GM18519 (cell line): ENCODE measurements around the gene SUN2.

ENCODE experiments used
- ATAC-seq: cut with Tn5 transposase; IDR thresholded peaks from one replicate; pipeline ENCODE4 v1.9.1; 2021; ENCODE audit warnings: mild to moderate bottlenecking, moderate library complexity; ENCODE audit not compliant: unreplicated experiment, low FRiP score

The SUN2 gene

DNA sequence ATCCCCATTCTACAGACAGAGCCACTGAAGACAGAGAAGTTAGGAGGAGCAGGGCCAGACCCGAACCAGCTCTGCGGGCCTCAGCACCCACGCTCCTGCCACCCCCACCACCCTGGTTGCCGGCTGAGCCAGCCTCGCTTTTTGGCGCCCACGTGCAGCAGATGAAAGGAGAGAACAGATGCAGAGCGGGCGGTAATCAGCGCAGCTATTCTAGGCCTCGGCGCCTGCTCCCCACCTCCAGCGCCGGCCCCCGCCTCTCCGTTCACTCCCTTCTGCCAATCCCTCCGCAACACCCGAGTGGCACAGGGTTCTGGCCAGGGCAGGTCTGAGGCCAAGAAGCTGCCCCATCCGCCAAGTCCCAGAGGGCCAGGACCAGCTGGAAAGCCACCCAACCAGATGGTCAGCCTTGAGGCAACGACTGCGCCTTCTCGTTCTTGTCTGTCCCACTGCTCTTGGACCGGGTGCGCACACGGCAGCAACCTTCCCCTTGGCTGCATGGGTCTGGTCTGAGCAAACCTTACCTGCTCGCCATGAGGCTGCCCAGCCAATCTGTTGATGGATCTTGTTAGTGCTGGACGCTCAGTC, 21.4 kb upstream of the SUN2 start:
- no peak for ATAC-seq

DNA sequence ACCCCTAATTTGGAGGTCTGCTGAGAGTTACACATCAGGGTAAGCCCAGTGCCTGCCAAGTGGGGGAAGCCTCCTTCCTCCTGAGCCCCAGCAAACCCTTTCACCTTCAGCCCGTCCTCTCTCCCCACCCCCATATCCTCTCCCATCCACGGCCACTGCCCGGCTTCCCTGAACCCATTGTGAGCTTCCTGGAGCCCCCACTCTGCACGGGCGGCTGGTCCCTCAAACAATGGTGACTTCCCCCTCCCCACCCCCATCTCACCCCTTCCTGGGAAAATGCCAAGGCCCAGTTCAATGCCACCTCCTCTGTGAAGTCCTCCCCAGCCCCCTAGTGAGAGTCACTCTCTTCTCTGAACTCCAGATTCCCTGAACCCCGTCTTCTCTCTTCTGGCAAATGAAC, 20.3 kb upstream of the SUN2 start:
- ATAC-seq, result no peak

DNA sequence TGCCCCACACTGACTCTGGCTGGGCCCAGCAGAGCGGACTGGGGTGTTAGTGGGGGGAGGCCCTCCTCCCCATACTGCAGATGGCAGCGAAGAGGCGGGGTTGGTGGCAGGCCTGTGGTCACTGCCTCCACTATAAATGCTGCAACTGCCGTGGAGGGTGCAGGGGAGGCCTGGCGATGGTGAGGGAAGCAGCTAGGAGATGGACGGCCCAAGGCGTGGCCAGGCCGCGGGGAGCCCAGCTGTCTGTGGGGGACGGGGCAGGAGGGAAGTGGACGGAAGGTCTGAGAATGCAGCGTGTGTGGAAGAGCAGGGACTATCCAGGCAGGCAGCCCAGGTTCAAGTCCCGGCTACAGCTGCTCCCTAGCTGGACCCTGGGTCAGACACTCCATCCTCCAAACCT, 19.9 kb upstream of the SUN2 start:
- no peak for ATAC-seq

DNA sequence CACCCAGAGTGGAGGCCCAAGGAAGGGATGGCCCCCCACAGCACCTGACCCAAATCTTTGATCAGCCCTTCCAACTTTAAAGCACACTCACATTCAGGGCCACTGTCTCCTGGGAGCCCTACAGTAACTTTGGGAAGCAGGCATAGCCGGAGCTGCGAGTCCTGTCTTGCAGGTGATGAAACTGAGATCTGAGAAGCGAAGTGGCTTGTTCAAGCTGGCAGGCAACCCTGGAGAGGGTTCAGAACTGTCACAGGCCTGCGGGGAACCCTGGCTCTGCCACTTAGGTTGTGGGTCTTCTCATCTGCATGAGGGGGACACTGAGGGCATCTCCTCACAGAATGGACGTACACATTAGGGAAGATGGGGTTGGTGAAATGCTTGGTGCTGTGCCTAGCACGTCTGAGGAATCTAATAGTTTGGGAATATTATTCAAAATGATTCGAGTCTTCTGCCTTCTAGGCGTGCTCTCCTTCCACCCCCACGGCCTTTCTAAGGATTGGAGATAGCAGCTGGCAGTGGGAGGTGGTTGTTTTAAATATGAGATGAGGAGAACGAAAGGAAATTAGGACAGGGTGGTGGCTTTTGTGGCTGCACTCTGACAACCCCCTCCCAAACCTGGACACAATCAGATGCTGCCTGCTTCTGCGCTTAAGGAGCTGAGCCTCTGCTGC, 18.8 kb upstream of the SUN2 start:
- no peak for ATAC-seq

DNA sequence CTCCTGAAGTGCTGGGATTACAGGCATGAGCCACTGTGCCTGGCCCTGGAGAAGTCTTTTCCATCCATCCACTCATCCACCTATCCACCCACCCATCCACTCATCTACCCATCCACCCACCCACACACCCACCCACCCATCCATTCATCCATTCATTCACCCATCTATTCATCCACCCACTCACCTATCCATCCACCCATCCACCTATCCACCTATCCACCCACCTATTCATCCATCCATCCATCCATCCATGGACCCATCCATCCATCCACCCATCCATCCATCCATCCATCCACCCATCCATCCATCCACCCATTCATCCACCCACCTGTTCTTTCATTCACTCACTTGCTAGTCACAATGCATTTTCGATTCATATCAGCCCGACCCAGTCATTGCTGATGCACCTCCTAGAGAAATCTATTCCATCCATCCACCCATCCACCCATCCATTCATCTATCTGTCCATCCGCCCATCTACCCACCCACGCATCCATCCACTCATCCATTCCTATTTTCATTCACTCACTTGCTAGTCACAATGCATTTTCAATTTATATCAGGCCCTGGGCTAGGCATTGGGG, 17.7 kb upstream of the SUN2 start:
- no peak for ATAC-seq

DNA sequence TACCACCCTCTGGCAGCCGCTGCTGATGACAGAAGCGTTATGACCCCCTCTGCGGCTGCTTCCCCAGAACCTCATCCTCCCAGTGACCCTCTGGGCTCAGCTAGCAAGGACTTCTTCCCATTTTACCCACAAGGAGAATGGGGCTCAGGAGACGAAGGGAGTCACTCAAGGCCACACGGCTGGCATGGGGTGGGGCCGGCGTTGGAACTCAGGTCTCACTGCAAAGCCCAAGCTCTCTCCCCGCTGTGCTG, 16.8 kb upstream of the SUN2 start:
- ATAC-seq, result no peak

DNA sequence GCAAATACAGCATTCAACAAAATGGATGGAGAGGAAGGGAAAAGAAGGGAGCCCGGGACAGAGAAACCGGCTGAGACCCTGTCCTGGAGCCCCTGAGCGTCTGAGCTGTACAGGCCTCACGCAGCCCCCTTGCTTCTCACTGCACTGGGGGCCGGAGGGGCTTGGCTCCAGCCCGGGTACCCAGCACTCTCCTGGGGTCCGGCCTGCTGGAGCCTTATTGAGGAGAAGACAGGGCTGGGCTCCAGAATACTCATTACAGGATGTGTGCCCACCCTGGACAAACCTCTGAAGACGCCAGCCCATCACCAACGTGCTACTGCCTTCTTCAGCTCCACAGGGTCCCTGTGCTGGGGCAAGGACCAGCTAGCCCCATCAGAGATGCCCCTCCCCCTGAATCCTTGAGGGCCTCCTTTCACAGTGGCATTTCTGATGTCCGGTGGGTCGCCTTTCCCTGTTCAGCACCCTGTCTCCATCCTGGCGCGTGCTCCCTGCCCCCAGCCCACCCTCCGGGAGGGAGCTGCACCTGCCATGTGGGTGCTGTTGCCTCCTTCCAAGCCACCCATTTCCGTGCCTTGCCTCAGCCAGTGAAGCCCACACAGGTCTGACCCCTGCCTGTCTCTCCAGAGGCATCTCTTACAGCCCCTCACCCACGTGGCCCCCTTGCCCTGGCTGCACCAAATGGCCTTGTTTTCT, 14.6 kb upstream of the SUN2 start:
- ATAC-seq, result no peak

DNA sequence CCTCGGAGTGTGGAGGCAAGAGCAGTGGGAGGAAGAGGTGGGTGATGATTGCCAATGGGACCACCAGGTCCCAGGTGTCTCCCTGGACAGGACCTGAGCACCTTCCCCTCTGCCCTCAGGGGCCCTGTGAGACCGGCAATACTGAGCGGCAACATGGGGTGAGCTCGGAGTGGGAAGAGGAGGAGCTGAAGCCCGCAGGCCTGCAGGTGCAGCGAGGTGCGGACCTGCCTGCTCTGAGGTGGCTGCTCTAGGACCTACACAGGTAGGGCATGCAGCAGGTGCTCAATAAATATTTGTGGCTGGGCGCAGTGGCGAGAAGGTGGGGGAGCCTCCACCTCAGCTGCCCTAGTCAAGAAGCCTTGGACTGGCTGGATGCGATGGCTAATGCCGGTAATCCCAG, 12.2 kb upstream of the SUN2 start:
- ATAC-seq, result no peak

DNA sequence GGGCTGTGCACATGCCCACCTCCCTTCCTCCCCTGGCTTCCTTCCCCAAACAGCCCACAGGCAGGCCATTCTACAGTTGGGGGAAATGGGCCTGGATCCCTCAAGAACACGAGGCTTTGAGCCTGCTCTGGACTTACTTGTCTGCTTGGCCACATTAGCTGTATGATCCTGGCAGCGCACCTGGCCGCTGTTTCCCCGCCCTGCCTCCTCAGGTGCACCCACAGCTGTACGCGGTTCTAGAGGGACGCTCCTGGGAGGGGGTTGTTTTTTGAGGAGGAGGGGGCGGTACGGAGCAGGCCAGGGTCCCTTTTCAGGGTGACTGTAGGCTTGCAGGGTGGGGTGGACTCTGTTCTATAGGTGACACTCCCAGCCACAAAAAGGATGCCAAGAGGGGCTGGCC, 11.5 kb upstream of the SUN2 start:
- no peak for ATAC-seq

DNA sequence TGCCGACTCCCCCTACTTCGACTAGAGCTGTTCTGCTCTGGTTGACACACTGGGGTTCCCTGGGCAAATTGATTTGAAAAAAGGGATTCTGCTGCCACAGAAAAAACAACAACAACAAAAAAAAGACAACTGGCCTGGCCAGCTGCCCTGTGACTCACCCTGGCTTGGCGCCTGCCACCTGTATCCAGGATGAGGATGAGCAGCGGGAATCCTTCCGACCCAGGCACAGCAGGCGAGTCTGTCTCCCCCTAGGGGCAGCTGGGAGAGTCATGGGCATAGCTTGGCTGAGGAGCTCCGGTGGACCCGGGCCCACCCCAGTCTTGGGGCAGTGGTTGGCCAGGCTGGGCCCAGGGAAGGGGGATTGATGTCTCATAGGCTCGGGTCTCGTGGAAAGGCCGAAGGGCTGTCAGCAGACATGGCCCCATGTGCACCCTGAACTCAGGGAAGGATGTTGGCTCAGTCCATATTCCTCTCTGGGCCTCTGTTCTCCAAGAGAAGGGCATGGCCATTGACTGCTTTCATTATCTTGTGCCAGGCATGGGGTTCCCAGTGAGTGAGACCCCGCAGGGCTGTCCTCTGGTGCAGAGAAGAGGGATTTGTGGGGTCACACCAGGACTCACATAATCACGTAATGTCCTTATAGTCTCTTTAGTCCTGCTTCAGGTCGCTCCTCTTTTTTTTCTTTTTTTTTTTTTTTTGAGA, 10.4 kb upstream of the SUN2 start:
- no peak for ATAC-seq

DNA sequence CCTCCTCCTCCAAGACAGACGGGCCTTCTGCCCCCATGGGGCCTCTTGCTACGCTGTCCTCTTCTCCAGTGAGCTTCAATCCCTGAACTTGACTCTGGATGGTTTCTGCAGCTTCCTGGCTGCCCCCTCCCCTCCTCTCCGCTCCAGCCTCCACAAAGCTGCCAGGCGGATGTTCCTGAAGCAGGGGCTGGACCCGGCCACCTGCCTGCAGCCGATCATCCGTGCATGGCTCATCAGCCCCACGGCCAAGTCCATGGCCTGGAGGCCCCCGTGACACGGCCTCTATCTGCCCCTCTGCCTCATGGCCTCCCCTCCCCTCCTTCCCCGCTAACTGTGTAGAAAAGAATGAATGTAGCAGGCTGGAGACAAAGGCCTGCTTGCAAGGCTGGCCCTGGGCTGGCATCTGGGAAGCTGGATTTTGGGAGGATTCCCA, 6.8 kb upstream of the SUN2 start:
- ATAC-seq, result no peak

DNA sequence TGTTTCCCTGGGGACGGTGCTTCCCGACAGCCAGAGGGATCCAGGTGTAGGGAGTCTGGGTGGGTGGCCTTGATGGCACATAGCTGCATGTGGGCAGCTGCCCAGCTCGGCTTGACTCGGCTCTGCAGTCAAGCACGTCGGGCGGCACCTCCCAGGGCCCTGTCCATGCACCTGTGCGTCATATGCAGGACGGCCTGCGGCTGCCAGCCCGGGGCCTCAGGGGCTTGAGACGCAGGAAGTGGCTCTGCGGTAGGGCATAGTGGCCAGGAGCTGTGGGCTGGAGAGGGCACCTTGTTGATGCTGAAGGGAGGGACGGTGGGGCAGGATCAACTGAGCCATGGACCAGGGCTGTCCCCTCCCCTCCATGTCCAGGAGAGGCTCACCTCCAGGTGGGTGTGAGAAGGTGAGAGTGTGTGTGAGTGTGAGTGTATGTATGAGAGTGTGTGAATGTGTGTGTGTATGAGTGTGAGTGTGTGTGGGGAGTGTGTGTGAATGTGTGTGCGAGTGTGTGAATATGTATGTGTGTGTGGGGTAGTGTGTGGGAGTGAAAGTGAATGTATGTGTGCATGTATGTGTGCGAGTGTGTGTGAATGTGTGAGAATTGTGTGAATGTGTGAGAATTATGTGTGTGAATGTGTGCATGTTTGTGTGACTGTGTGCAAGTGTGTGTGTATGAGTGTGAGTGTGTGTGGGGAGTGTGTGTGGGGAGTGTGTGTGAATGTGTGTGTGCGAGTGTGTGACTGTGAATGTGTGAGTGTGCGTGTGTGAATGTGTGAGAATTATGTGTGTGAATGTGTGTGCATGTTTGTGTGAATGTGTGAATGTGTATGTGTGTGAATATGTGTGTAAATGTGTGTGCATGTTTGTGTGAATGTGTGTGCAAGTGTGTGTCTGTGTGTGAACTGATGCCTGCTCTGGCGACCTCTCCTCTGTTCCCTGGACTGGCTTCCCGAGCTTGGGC, 5.7 kb upstream of the SUN2 start:
- ATAC-seq, result no peak

DNA sequence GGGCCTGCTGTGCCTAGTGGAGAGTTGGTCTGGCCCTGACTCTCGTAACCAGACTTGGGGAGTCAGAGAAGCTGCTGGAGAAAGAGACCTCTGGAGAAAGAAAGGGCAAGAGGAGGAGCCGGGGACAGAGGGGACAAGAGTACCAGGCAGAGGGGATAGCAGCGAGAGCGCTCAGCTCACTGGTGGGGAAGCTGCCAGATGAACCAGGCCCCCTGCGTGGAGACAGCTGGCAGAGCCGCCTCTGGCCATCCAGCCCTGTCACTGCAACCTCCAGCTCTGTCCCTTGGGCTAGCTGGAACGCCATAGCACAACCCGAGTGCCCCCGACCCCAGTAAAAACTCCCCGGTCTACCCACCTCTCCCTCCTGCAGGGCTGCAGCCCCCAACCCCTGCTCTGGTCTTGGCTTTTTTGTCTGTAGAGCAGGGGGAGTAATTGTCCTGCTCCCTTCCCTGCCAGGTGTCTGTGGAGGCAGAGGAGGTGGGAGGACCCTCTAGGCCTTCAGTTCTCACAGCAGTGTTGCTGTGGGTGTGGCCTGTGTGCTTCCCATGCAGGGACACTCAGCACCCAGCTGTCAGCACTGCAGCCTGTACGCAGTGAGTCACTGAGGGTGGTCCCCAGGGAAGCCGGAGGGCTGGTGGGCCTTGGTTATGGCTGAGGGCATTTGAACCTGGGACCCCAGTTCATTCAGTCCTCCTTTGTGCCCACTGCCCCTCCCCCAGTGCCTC, 4.8 kb upstream of the SUN2 start:
- no peak for ATAC-seq

DNA sequence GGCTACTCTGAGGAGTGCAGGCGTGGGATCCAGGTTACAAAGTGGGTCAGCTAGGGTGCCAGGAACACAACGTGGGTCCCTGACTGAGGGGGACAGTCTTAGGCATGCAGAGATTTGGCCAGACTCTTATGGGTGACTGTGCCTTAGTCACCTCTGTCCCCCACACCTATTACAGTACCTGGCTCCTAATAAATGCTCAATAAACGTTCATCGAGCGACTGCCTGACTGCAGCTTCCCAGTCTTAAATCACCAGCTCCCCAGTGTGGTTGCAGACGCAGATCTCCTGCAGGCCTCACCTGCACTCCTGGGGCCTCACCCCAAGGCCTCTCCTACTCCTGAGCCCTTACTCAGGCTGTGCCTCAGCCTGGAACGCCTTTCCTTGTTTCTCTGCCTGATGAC, 3.2 kb upstream of the SUN2 start:
- ATAC-seq, result no peak

DNA sequence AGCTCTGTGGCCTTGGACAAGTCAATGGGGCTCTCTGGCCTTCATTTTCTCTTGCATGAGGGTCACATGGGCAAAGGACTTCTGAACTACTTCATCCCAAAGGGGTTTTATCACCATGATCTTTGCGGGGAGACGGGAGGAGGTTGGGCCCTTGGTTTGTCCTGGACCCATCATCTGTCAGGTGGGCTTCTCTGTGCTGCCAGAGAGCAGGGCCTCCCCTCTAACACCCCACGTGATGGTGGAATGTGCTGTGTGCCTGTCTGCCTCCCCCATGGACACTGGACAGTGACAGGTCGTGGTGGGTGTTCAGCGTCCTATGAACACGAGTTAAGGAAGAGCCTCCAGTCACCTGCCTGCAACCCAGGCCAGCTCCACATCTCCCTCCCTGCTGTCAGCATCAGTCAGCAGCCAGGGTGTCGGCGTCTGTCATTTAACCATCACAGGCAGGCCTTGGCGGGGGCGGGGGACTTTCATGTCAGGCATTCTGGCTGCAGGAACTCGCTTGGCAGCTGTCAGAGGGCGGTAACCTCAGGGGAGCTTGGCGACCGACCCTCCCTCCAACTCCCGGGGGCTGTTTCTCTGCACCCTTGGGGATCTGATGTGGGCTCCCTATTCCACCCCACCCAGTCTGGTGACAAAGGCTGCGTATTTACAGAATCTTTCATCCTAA, 2.6 kb upstream of the SUN2 start:
- no peak for ATAC-seq

DNA sequence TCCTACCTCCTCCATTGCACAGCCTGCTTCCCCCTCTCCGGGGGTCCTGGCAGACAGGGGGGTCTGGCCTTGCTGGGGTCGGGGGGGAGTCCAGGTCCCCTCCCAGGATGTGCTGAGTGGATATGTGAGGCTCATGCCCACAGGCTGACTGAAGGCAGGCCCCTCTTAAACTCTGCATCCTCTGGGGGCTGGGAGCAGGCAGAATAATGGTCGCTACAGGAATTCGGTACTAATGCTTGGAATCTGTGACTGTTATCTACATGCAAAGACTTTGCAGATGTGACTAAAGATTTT, 1.6 kb upstream of the SUN2 start:
- ATAC-seq, result no peak

DNA sequence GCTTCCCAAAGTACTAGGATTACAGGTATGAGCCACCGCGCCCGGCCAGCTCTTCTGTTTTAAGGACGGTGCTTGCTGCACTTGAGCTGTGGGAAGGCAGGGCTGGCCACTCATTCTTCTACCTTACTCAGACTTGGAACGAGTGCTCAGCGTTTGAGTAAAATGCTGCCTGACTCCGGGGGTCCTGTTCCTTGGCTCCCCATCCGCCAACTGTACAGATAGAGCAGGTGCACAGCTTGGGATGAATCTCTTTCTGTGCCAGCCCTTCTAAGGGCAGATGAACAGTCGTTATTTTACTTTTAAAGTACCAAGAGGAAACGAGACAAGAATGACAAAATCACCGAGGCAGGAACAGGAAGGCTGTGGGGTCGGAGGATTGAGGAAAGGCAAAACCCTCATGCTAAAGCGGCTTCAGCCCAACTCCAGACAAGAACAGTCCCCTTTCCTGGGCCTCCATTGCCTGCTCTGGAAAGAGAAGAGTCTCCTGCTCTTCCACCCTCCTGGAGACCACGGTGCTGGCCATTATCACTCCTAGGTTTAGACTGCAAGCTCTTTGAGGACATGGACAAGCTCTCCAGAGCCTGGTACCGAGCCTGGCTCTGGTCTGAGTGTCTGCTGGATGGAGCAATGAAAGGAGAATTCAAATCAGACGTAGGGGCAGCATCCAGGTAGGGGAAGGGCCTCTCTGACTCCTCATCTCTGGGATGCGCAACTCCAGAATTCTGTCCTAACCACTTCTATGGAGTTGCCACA, 1.1 kb upstream of the SUN2 start:
- no peak for ATAC-seq

DNA sequence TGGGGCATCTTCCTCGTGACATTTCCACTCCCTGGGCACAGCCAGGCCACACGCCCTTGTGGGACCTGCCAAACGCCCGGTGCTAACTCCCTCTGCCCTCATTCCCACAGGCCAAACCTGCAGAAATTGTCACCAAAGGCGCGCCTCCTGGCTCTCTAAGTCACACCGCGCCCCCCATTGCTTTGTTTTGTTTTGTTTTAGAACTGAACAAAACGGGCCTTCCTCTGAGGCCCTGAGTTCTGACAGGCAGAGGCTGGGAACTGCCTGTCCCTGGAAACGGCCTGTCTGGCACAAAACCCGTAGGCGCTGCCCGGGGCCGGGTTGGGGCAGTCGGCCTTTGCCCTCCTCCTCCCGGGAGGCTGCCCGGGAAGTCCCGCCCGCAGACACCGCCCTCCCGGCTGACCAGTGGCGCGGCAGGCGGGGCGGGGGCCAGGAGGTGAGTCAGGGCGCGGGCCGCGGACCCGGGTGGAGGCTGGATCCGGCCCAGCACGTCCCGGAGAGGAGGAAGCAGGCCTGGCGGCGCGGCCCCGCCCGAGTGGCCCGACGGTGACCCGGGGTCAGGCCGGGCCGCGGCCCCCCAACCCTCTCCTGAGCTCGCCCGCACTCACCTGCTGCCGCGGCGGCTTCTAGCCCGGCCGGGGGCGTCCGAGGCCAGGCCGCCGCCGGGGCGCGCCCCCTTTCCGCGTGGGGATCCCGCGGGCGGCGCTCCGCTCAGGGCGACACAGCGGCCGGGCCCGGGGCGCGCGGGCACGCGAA, 465 bp downstream of the SUN2 start:
- peak; percentile 19 for ATAC-seq
